PC-9 (cell line): Measurements from ENCODE around the gene DGLUCY. TPM values are rescaled to one million over a fixed set of nuclear protein-coding genes. Genes with fewer than 3 reads are reported as not detected.

ENCODE experiments used
- BruUV-seq: library from RNA; stranded (reverse); fragments of 400-500 nt; replicated peaks from 2 replicates; lab custom pipeline; 2021; lab: Mats Ljungman, UMichigan
- CTCF ChIA-PET: fragments of 300-600 bp; sonication (Branson Sonifier 250); formaldehyde crosslinking; loops from one replicate; lab custom pipeline; 2022; ENCODE audit warnings: antibody characterized with exemption; lab: Charles Lee
- POLR2A ChIA-PET: fragments of 300-600 bp; sonication (Branson Sonifier 250); formaldehyde crosslinking; loops from one replicate; lab custom pipeline; 2022; ENCODE audit warnings: antibody characterized with exemption; ENCODE audit not compliant: unreplicated experiment; lab: Charles Lee
- DNase-seq, 2 experiments: peaks; one replicate each; pipeline versions ENCODE4 v3.0.0 to v3.0.0-alpha.2; 2015 to 2022; ENCODE audit warnings: mixed read lengths in 1 of 2
- H2AFZ ChIP-seq: fragments of 200-600 bp; sonication (generic); 2 replicates; pipeline ENCODE4 v1.8.1; 2017; ENCODE audit warnings: antibody characterized with exemption
- H3F3A ChIP-seq: fragments of 200-600 bp; sonication (generic); 2 replicates; pipeline ENCODE4 v1.8.1; 2017; ENCODE audit warnings: antibody characterized with exemption, mild to moderate bottlenecking, low read depth; ENCODE audit not compliant: insufficient read depth
- H3K27ac ChIP-seq: fragments of 200-600 bp; sonication (generic); 2 replicates; pipeline ENCODE4 v1.6.1; 2016; ENCODE audit warnings: mixed run types
- H3K27me3 ChIP-seq: fragments of 200-600 bp; sonication (generic); 2 replicates; pipeline ENCODE4 v1.6.1; 2016; ENCODE audit warnings: low read depth, mixed run types; ENCODE audit not compliant: insufficient read depth
- H3K36me3 ChIP-seq: fragments of 200-600 bp; sonication (generic); 2 replicates; pipeline ENCODE4 v1.6.1; 2016; ENCODE audit warnings: low read depth, mixed run types
- H3K4me1 ChIP-seq: fragments of 200-600 bp; sonication (generic); replicated peaks from 2 replicates; pipeline ENCODE4 v1.6.1; 2016; ENCODE audit warnings: mixed run types; ENCODE audit not compliant: insufficient read depth
- H3K4me2 ChIP-seq: fragments of 200-600 bp; sonication (generic); 2 replicates; pipeline ENCODE4 v1.6.1; 2017; ENCODE audit warnings: mixed run types
- H3K4me3 ChIP-seq: fragments of 200-600 bp; sonication (generic); 2 replicates; pipeline ENCODE4 v1.6.1; 2016; ENCODE audit warnings: mixed run types
- H3K79me2 ChIP-seq: fragments of 200-600 bp; sonication (generic); 2 replicates; pipeline ENCODE4 v1.6.1; 2017; ENCODE audit warnings: low read depth, mixed run types
- H3K9me2 ChIP-seq: fragments of 200-600 bp; sonication (generic); 2 replicates; pipeline ENCODE4 v1.8.1; 2017; ENCODE audit warnings: mild to moderate bottlenecking; ENCODE audit not compliant: insufficient read depth
- H3K9me3 ChIP-seq: fragments of 200-600 bp; sonication (generic); 2 replicates; pipeline ENCODE4 v1.8.1; 2016; ENCODE audit warnings: low read depth; ENCODE audit not compliant: insufficient read depth
- H4K20me1 ChIP-seq: fragments of 200-600 bp; sonication (generic); 2 replicates; pipeline ENCODE4 v1.8.1; 2017; ENCODE audit not compliant: insufficient read depth
- EZH2 ChIP-seq: fragments of 200-600 bp; sonication (generic); IDR thresholded peaks from 2 replicates; pipeline ENCODE4 v1.8.0; 2017; ENCODE audit warnings: antibody characterized with exemption, low read depth
- intact Hi-C: fragments of 100-400 bp; cut with micrococcal nuclease; formaldehyde crosslinking; loops from one replicate; pipeline ENCODE4 v1.10.0; 2022; ENCODE audit not compliant: unreplicated experiment
- total RNA-seq: library from RNA; stranded (reverse); gene quantifications from 2 replicates; pipeline ENCODE4 v1.2.3, GENCODE V29; 2021
- TF ChIP-seq, protein P1 (sequence below): fragments of 200-600 bp; sonication (generic); conservative IDR thresholded peaks from 2 replicates; pipeline ENCODE4 v1.6.1; 2017; ENCODE audit warnings: mixed run types, antibody characterized with exemption, mild to moderate bottlenecking, moderate library complexity

DGLUCY gene
- total RNA-seq, 1 experiment from 2014 or later = 15.9 TPM

GRCh38 chr14:91246051-91246852, 132.4 kb downstream of the DGLUCY start:
- H4K20me1 ChIP-seq = no peaks in the 10 kb centered on the region
- TF ChIP-seq, protein P1, sequence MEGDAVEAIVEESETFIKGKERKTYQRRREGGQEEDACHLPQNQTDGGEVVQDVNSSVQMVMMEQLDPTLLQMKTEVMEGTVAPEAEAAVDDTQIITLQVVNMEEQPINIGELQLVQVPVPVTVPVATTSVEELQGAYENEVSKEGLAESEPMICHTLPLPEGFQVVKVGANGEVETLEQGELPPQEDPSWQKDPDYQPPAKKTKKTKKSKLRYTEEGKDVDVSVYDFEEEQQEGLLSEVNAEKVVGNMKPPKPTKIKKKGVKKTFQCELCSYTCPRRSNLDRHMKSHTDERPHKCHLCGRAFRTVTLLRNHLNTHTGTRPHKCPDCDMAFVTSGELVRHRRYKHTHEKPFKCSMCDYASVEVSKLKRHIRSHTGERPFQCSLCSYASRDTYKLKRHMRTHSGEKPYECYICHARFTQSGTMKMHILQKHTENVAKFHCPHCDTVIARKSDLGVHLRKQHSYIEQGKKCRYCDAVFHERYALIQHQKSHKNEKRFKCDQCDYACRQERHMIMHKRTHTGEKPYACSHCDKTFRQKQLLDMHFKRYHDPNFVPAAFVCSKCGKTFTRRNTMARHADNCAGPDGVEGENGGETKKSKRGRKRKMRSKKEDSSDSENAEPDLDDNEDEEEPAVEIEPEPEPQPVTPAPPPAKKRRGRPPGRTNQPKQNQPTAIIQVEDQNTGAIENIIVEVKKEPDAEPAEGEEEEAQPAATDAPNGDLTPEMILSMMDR = no peak
- TF ChIP-seq EZH2 = no peak
- no TSS peak for BruUV-seq
- POLR2A ChIA-PET = no interaction called here
- intact Hi-C loops = no loop called here
- no peak for DNase-seq
- H3K27me3 ChIP-seq = no peaks in the 10 kb centered on the region
- no peaks in the 10 kb centered on the region for H3K79me2 ChIP-seq
- no peak overlapping the region for H3K4me3 ChIP-seq
- no peak overlapping the region for H3K4me2 ChIP-seq
- no peak overlapping the region for H3K27ac ChIP-seq
- H3K36me3 ChIP-seq = no peaks in the 10 kb centered on the region
- no peaks in the 10 kb centered on the region for H3F3A ChIP-seq
- CTCF ChIA-PET = no interaction called here
- no peak overlapping the region for H2AFZ ChIP-seq
- H3K4me1 ChIP-seq = no peaks in the 10 kb centered on the region
- no peaks in the 10 kb centered on the region for H3K9me2 ChIP-seq
- H3K9me3 ChIP-seq = no peaks in the 10 kb centered on the region

DNA sequence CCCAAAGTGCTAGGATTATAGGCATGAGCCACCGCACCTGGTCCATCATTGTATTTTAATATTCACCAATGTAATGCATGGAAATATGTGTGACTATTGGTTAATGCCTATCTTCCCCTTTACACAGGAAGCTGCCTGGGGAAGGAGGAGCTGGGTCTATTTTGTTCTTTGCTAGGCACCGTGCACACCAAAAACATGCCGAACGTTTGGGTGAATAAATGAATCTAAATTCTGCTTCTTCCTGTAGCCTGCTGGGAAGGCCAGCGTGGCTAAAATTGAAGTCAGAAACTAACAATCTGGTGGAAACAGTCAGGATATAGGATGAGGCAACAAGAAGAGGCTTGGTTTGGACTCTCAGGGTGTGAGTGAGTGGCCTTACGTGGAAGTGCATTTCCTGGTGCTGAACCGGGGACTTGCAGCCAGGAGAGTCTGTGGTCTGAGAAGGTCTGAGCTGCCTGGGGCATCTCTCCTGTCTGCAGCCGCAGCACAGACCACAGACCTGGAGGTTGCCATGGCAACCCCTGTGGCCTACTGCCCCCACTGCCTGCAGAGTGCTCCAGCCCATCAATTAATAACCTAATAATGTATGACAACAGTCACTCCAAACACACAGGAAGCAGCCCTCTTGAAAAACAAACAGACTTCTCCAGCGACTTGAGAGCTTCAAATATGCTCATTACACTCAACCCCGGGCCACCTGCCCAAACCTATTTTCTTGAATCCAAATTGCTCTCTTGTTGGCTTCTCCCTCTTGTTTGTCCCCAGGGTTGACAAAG, 136.2 kb downstream of the DGLUCY start:
- intact Hi-C loops = no loop called here
- POLR2A ChIA-PET = no interaction called here
- H3K4me2 ChIP-seq = no peak overlapping the region
- H4K20me1 ChIP-seq = no peaks in the 10 kb centered on the region
- H3F3A ChIP-seq = no peaks in the 10 kb centered on the region
- no peaks in the 10 kb centered on the region for H3K4me1 ChIP-seq
- CTCF ChIA-PET = no interaction called here
- no peaks in the 10 kb centered on the region for H3K9me2 ChIP-seq
- no peaks in the 10 kb centered on the region for H3K36me3 ChIP-seq
- H3K9me3 ChIP-seq = no peaks in the 10 kb centered on the region
- H3K79me2 ChIP-seq = no peaks in the 10 kb centered on the region
- H3K27me3 ChIP-seq = peaks cover 13% of the 10 kb centered on the region; the same call in 1 of the 2 replicates
- BruUV-seq = no TSS peak
- no peak overlapping the region for H2AFZ ChIP-seq
- H3K4me3 ChIP-seq = no peak overlapping the region
- TF ChIP-seq EZH2 = no peak
- TF ChIP-seq, protein P1 = no peak
- no peak for DNase-seq
- H3K27ac ChIP-seq = no peak overlapping the region

GRCh38 chr14:91250912-91251311, 137.0 kb downstream of the DGLUCY start:
- BruUV-seq = no TSS peak
- ChIA-PET POLR2A (no interaction called here), CTCF (no interaction called here)
- TF ChIP-seq EZH2 = no peak
- TF ChIP-seq, protein P1 = no peak
- no peaks in the 10 kb centered on the region for H3K79me2 ChIP-seq
- no peak overlapping the region for H3K27ac ChIP-seq
- no peak overlapping the region for H3K4me3 ChIP-seq
- H3F3A ChIP-seq = no peaks in the 10 kb centered on the region
- H3K36me3 ChIP-seq = no peaks in the 10 kb centered on the region
- H3K27me3 ChIP-seq = peaks cover 13% of the 10 kb centered on the region; the same call in 1 of the 2 replicates
- intact Hi-C loops = no loop called here
- H3K9me2 ChIP-seq = no peaks in the 10 kb centered on the region
- no peak overlapping the region for H3K4me2 ChIP-seq
- H2AFZ ChIP-seq = no peak overlapping the region
- no peaks in the 10 kb centered on the region for H4K20me1 ChIP-seq
- no peak for DNase-seq
- H3K4me1 ChIP-seq = no peaks in the 10 kb centered on the region
- no peaks in the 10 kb centered on the region for H3K9me3 ChIP-seq
